ENCODE measurements around the gene MRPS34.
"Not testable (repeated sequence)": the region's sequence is repeated elsewhere in the genome, so short reads cannot be mapped to it uniquely, and the experiment has no call there.

MRPS34 gene

DNA sequence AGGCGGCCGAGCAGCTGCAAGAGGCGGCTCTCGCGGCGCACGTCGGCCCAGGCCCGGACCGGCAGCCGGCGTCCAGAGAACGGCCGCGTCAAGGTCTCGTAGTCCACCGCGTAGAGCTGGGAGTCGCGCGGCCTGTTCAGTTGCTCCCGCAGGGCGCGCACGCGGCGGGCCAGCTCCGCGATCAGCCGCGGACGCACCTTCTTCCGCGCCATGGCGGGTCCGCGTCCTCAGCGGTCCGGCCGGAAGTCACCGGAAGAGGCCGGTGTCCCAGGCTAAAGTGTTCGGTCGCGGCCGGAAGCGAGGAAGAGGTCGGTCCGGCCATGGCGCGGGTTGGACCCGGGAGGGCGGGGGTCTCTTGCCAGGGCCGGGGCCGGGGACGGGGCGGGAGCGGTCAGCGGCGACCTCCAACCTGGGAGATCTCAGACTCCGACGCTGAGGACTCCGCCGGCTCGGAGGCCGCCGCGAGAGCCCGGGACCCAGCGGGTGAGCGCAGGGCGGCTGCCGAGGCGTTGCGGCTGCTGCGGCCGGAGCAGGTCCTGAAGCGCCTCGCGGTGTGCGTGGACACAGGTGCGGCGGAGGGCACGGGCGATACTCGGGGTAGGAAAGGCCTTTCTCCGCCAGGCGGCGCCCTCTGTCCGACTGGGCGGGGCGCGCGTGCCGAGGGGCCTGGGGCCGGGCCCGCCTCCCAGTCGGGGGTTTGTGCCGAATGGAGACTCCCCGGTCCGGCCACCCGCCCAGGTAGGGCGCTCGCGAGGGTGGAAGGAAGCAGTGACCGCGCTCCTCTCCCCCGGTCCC is at the start of gene MRPS34:
MRPS34 (minus strand) TSS at position 227 of the 795 bp plus-strand sequence; CDS start at position 212, 15 bp downstream.
- no peak for DNase-seq (ENCODE audit: low read depth)

DNA sequence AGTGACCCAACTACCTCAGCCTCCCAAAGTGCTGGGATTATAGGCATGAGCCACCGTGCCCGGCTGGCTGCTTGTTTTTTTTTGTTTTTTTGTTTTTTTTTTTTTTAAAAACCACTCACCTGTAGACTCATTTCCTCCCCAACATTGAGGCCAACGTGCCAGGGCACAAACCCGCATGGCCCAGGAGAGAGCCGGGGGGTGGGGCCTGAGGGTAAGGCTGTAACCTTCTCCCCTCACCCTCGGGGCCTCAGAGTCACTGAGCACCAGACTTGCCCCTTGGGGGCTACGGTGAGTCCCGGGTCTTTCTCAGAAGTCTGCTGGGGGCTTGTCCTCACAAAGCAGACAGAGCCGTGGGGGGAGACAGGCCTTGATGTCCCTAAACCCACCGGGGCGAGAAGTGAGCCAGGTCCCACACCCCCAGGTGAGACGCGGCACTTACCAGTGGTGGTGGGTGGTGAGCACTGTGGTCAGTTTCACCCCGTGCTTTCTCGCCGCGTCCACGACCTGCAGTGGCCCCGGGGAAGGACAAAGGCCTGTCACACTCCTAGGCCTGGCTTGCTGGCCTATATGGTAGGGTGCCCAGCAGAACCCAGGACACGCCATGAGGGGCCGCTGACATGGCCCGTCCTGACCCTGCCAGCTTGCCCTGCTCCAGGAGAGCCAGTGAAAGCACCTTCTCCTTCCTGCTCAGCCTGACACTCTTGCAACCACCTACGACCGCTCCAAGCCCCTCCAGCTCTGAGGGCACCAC is 49.1 kb upstream of the MRPS34 start:
- no peak for DNase-seq (ENCODE audit: low read depth)

DNA sequence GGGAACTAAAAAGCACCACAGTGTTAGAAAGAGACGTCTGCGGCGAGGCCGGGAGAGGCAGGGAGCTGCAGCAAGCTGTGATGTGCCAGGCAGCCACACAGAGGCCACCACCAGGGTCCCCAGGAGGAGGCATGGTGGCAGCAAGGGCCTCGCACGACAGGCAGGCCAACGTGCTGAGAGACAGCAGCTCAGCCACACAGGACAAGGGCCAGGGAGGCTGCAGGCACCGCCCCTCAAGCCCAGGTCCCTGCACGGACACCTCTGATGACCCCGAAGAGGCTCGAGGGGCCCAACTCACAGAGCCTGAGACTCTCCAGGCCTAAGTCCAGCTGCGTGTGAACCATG is 48.0 kb upstream of the MRPS34 start:
- DNase-seq (ENCODE audit: low read depth): no peak

GRCh38 chr16:1820096-1820945 is 47.4 kb upstream of the MRPS34 start:
- no peak for DNase-seq (ENCODE audit: low read depth)

DNA sequence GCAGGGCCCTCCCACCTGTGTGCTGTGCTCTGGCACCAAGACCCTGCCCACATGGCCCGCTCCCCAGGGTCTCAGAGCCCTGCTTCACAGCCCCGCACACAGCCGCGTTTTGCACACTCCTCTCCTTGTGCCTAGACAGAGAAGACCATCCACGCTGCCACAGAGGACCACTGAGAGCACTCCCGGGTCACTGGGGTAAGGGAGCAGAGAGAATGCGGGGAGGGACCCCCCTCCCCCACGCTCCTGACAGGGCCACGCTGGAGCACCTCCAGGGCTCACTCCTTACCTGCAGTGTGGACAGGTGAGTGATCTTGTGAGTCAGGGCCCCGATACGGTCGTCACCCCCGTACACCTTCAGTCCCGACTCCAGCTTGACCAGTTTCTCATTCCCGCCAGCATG is 46.7 kb upstream of the MRPS34 start:
- DNase-seq (ENCODE audit: low read depth): no peak

- DNase-seq (ENCODE audit: low read depth): no peak
These were observed 46.1 kb upstream of the MRPS34 start for GRCh38 chr16:1818873-1819525.

GRCh38 chr16:1818204-1818872 is 45.4 kb upstream of the MRPS34 start:
- no peak for DNase-seq (ENCODE audit: low read depth)

DNA sequence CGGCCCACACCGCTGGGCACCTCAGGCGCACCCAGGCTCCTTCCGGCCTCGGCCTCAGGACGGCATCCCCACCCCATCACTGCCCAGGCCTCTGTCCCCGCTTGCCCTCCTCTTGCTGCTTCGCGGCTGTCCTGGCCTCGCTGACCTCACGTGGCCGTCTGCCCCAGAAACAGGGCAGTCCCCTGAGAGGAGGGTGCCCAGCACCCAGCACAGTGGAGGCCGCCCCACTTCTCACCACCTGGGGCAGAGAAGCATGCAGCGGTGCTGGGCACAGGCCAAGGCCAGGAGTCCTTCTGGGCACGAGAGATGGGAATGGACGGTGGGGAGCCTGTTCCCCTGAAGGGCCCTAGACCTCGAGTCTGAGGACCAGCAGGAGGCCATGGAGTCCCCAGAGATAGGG is 44.8 kb upstream of the MRPS34 start:
- DNase-seq (ENCODE audit: low read depth): no peak

- no peak for DNase-seq (ENCODE audit: low read depth)
These were observed 44.3 kb upstream of the MRPS34 start for GRCh38 chr16:1817276-1817589.

DNA sequence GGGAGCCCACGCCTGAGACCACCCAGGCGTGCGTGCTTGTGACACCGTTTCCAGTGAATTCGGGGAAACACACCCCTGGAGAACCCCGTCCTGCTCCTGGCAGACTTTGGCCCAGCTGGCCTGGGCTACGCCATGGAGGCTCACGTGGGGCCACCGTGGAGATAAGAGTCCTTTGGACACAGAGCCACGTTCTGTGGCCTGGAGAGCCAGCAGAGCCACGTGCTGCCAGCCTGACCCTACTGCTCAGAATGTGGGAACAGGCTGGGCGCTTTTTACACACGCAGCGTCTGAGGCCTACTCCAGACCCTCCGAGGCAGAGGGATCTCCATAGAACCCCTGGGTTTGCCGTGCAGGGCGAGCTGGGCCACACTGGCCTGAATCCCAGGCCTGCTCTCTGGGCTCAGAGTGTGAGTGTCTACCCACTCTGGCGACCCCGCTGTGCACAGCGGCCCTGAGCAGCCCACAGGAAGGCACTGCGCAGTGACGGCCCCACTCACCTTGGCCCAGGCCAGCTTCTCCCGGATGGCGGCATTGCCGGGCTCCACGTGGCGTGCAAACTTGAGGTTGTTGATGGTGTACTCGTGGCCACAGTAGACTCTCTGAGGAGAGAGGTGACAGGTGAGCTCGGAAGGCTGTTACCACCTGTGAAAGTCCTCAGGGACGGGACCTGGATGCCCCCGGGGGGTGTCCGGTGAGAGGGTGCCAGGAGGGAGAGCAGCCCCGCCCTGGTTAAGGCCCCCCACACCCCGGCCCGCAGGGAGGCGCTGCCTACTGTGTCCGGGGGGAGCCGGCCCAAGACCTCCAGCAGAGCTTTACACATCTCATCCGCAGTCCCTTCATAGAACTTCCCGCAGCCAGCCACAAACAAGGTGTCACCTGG is 43.7 kb upstream of the MRPS34 start:
- DNase-seq (ENCODE audit: low read depth): no peak

DNA sequence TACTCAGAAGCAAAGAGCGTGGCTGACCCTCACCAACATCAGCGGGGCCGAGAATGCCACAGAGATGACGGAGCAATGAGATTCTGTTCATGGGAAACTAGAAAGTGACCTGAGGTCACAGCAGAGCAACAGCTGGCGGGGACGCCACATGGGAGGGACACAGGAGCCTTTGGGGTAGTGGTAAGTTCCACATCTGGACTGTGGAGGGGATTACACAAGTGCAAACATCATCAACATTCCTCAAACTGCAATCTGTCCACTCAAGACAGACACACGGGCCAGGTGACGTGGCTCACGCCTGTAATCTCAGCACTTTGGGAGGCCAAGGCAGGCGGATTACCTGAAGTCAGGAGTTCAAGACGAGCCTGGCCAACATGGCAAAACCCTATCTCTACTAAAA is 42.5 kb upstream of the MRPS34 start:
- DNase-seq (ENCODE audit: low read depth): no peak

DNA sequence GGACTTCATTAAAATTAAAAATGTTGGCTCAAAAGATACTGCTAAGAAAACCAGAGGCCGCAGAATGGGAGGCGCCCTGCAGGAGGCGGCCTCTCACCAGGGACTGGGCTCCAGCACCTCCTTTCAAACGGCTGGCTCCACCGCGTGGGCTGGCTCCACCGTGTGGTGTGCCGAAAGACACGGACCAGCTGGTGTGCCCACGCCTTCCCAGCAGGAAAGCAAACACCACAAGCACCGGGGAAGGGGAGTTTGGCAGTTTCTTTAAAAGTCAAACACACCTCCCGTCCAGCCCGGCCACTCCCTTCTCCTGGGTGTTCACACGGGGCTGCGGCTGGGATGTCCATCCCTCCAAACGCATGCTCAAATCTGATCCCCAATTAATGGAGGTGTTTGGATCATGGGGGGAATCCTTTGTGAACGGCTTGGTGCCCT is 39.8 kb upstream of the MRPS34 start:
- no peak for DNase-seq (ENCODE audit: low read depth)

- no peak for DNase-seq (ENCODE audit: low read depth)
These were observed 37.6 kb upstream of the MRPS34 start for GRCh38 chr16:1810536-1810935.

DNA sequence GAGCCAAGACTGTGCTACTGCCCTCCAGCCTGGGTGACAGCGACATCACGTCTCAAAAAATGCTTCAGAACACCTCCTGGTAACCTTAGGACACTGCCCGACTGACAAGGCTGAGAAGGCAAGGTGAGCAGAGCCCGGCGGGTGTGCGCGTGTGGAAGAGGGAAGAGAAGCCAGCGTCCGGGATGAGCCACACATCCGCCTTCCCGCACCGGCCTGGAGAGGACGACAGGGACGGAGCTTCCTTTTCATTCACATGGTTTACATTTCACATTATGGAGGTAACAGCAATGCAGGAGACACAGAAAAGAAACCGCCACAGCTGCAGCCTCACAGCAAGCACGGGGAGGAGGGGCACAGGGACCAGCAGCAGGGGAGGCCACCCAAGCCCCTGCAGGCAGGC is 37.2 kb upstream of the MRPS34 start:
- DNase-seq (ENCODE audit: low read depth): no peak

DNA sequence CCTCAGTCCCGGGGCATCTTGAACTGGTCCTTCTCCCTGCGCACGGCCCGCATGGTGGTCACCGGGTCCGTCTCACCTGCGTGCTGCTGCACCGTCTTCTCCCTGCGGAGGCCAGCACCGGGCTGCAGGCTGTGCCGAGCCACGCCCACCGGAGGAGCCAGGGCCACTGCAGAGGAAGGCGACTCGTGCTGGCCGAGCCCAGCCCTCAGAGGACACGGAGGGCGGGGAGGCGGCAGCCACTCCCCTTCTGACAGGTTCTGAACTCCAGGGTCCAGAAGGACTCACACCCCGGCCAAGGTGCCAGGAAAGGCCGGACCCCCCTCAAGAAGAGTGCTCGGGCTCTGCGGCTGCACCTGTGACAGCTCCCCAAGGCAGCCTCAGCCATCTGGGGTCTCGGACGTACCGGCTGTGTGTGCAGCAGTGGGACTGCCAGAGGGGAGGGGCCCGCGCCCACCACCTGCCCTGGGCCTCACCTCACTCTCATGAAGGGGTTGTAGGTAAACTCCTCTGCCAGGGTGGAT is 36.4 kb upstream of the MRPS34 start:
- no peak for DNase-seq (ENCODE audit: low read depth)

GRCh38 chr16:1808691-1809090 is 35.8 kb upstream of the MRPS34 start:
- no peak for DNase-seq (ENCODE audit: low read depth)

- no peak for DNase-seq (ENCODE audit: low read depth)
These were observed 34.7 kb upstream of the MRPS34 start for GRCh38 chr16:1807626-1808025.

DNA sequence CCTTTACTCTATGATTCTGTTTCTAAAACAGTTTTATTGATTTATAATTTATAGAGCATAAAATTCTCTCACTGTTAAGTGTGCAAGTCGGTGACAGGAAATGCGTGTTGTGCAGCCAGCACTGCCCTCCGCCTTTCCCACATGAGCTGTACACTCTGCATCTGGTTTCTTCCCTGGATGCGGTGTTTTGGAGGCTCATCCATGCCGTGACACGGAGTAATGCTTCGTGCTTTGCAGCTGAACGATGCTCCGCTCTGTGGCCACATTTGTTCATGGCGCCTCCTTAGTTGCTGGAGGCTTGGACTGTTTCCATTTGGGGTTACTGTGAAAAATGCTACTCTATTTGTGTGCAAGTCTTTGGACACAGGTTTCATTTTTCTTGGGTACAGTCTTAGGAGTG is 27.8 kb upstream of the MRPS34 start:
- no peak for DNase-seq (ENCODE audit: low read depth)

GRCh38 chr16:1799263-1799662 is 26.3 kb upstream of the MRPS34 start:
- not testable (repeated sequence) for DNase-seq (ENCODE audit: low read depth)

- no peak for DNase-seq (ENCODE audit: low read depth)
These were observed 22.2 kb upstream of the MRPS34 start for GRCh38 chr16:1794908-1795666.

Measured in HS-27A (cell line).